Keratinocyte (primary cell): ENCODE results near the gene CAMP. TPM values are rescaled to one million over a fixed set of nuclear protein-coding genes. Genes with fewer than 3 reads are reported as not detected.

Source experiments
- DNase-seq: peaks from one replicate; pipeline ENCODE4 v3.0.0-alpha.2; 2011; ENCODE audit warnings: low read depth, missing footprints, low spot score
- FAIRE-seq: peaks from 2 replicates; lab custom pipeline; 2011; peaks lifted over from hg19 to GRCh38; lab: Jason Lieb, UNC
- H2AFZ ChIP-seq: 2 replicates; pipeline ENCODE4 v1.6.0; 2012; ENCODE audit warnings: low read length, control low read depth, inconsistent platforms; ENCODE audit not compliant: control insufficient read depth
- H3K27ac ChIP-seq: 2 replicates; pipeline ENCODE4 v1.5.1; 2011; ENCODE audit warnings: low read length; ENCODE audit not compliant: control insufficient read depth, insufficient read depth
- H3K27me3 ChIP-seq: 3 replicates; pipeline ENCODE4 v1.6.0; 2011; ENCODE audit warnings: low read length; ENCODE audit not compliant: control insufficient read depth, insufficient read depth; ENCODE audit errors: extremely low read depth
- H3K36me3 ChIP-seq, 2 experiments: 2 replicates in 1 of 2; 3 replicates in 1 of 2; pipeline ENCODE4 v1.5.1; 2011; ENCODE audit warnings: low read length in 2 of 2, mild to moderate bottlenecking in 1 of 2; ENCODE audit not compliant: control insufficient read depth in 2 of 2, insufficient read depth in 2 of 2; ENCODE audit errors: extremely low read depth in 1 of 2
- H3K4me1 ChIP-seq: 3 replicates; pipeline ENCODE4 v1.5.1; 2011; ENCODE audit warnings: low read length; ENCODE audit not compliant: control insufficient read depth, insufficient read depth; ENCODE audit errors: extremely low read depth
- H3K4me2 ChIP-seq: 3 replicates; pipeline ENCODE4 v1.6.0; 2011; ENCODE audit warnings: low read depth, low read length; ENCODE audit not compliant: control insufficient read depth, insufficient read depth; ENCODE audit errors: extremely low read depth
- H3K4me3 ChIP-seq, 3 experiments: fragments of 200-600 bp in 1 of 3; sonication (generic) in 1 of 3; 2 replicates in 2 of 3; 3 replicates in 1 of 3; pipeline ENCODE4 v1.5.1; 2011 to 2016; ENCODE audit warnings: low read length in 3 of 3, mild to moderate bottlenecking in 3 of 3, control low read depth in 2 of 3, inconsistent platforms in 1 of 3, low read depth in 1 of 3, mixed read lengths in 1 of 3, mixed run types in 1 of 3, moderate library complexity in 1 of 3; ENCODE audit not compliant: control insufficient read depth in 2 of 3, insufficient read depth in 2 of 3; ENCODE audit errors: extremely low read depth in 1 of 3
- H3K79me2 ChIP-seq: 2 replicates; pipeline ENCODE4 v1.6.0; 2012; ENCODE audit warnings: low read length; ENCODE audit not compliant: control insufficient read depth, insufficient read depth
- H3K9ac ChIP-seq: 3 replicates; pipeline ENCODE4 v1.6.0; 2011; ENCODE audit warnings: low read length; ENCODE audit not compliant: control insufficient read depth, insufficient read depth; ENCODE audit errors: extremely low read depth
- H3K9me1 ChIP-seq: 3 replicates; pipeline ENCODE4 v1.6.0; 2011; ENCODE audit warnings: low read length; ENCODE audit not compliant: control insufficient read depth, insufficient read depth; ENCODE audit errors: extremely low read depth
- H3K9me3 ChIP-seq: 2 replicates; pipeline ENCODE4 v1.5.1; 2012; ENCODE audit warnings: low read depth, low read length; ENCODE audit not compliant: control insufficient read depth
- H4K20me1 ChIP-seq: 3 replicates; pipeline ENCODE4 v1.6.0; 2011; ENCODE audit warnings: low read length; ENCODE audit not compliant: control insufficient read depth, insufficient read depth; ENCODE audit errors: extremely low read depth
- EZH2 ChIP-seq: IDR thresholded peaks from one replicate; pipeline ENCODE4 v1.6.1; 2012; ENCODE audit warnings: inconsistent platforms, mild to moderate bottlenecking, low read length, moderate library complexity
- dilution Hi-C: fragments of 300-500 bp; cut with MboI; formaldehyde crosslinking; loops from one replicate; pipeline ENCODE4 v1.7.0; 2020; ENCODE audit warnings: low sequenced_read_pairs; ENCODE audit not compliant: extremely low pct_ligation_motif_present
- polyA plus RNA-seq, 5 experiments: library from polyadenylated mRNA; depleted of rRNA in 3 of 5; stranded (reverse) in 3 of 5; stranded (forward) in 1 of 5; unstranded in 1 of 5; fragments of >200 nt; gene quantifications; 1 replicate in 1 of 5; 2 replicates in 3 of 5; 3 replicates in 1 of 5; pipeline versions ENCODE4 v1.2.1 to v1.2.3, GENCODE V29; 2011 to 2012; ENCODE audit warnings: missing spikeins in 2 of 5, low read depth in 1 of 5, low replicate concordance in 1 of 5
- TF ChIP-seq, protein P1 (sequence below), 3 experiments: IDR thresholded peaks in 1 of 3; conservative IDR thresholded peaks in 1 of 3; optimal IDR thresholded peaks in 1 of 3; 2 replicates in 2 of 3; 3 replicates in 1 of 3; pipeline versions ENCODE3 to v1.5.1; 2011; ENCODE audit warnings: low read length in 3 of 3, mild to moderate bottlenecking in 3 of 3, moderate library complexity in 2 of 3, control low read depth in 1 of 3, inconsistent platforms in 1 of 3; ENCODE audit not compliant: insufficient read depth in 2 of 3; ENCODE audit errors: extremely low read depth in 1 of 3

The CAMP gene
- polyA plus RNA-seq, 1 donor (not counting 4 experiments of a cell fraction or from before 2014, with no cell fraction given): 0.66 TPM

DNA sequence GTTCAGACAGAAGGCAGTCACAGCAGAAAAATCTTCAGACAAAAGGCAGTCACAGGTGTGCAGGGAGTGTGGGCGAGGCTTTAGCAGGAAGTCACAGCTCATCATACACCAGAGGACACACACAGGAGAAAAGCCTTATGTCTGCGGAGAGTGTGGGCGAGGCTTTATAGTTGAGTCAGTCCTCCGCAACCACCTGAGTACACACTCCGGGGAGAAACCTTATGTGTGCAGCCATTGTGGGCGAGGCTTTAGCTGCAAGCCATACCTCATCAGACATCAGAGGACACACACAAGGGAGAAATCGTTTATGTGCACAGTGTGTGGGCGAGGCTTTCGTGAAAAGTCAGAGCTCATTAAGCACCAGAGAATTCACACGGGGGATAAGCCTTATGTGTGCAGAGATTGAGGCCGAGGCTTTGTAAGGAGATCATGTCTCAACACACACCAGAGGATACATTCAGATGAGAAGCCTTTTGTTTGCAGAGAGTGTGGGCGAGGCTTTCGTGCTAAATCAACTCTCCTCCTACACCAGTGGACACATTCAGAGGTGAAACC lies 45.2 kb downstream of the CAMP start:
- Histone ChIP-seq H3K4me2 (peak overlapping the region; percentile 89), H3K9me3 (no peaks in the 10 kb centered on the region), H3K4me3 (peak overlapping the region in 2 of 3 experiments; percentile 22 to 60), H3K79me2 (no peaks in the 10 kb centered on the region), H3K36me3 (peaks cover 0 to 13% of the 10 kb centered on the region in 2 experiments), H3K4me1 (peaks cover 35% of the 10 kb centered on the region), H2AFZ (peak overlapping the region; percentile 59), H3K9ac (peak overlapping the region; percentile 82), H3K27me3 (no peaks in the 10 kb centered on the region), H3K9me1 (no peaks in the 10 kb centered on the region), H3K27ac (peak overlapping the region; percentile 97), H4K20me1 (no peaks in the 10 kb centered on the region)
- dilution Hi-C loops: loop anchor here (25.0 kb wide), 1 partner anchor 169 kb away; the partner anchor contains the start of genes ATRIP, CCDC51, PLXNB1 and TMA7
- DNase-seq (peak; percentile 95), FAIRE-seq (peak; percentile 100)
- TF ChIP-seq, protein P1, sequence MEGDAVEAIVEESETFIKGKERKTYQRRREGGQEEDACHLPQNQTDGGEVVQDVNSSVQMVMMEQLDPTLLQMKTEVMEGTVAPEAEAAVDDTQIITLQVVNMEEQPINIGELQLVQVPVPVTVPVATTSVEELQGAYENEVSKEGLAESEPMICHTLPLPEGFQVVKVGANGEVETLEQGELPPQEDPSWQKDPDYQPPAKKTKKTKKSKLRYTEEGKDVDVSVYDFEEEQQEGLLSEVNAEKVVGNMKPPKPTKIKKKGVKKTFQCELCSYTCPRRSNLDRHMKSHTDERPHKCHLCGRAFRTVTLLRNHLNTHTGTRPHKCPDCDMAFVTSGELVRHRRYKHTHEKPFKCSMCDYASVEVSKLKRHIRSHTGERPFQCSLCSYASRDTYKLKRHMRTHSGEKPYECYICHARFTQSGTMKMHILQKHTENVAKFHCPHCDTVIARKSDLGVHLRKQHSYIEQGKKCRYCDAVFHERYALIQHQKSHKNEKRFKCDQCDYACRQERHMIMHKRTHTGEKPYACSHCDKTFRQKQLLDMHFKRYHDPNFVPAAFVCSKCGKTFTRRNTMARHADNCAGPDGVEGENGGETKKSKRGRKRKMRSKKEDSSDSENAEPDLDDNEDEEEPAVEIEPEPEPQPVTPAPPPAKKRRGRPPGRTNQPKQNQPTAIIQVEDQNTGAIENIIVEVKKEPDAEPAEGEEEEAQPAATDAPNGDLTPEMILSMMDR (optimal IDR thresholded peaks at IDR 0.05 in 1 of 3, IDR thresholded peaks at IDR 0.05 in 1 of 3, conservative IDR thresholded peaks at IDR 0.05 in 1 of 3; ENCODE audit: extremely low read depth in 1 of 3, insufficient read depth in 2 of 3, low read length in 3 of 3): peak in 1 of 3 experiments; percentile 16
- no peak for TF ChIP-seq EZH2

DNA sequence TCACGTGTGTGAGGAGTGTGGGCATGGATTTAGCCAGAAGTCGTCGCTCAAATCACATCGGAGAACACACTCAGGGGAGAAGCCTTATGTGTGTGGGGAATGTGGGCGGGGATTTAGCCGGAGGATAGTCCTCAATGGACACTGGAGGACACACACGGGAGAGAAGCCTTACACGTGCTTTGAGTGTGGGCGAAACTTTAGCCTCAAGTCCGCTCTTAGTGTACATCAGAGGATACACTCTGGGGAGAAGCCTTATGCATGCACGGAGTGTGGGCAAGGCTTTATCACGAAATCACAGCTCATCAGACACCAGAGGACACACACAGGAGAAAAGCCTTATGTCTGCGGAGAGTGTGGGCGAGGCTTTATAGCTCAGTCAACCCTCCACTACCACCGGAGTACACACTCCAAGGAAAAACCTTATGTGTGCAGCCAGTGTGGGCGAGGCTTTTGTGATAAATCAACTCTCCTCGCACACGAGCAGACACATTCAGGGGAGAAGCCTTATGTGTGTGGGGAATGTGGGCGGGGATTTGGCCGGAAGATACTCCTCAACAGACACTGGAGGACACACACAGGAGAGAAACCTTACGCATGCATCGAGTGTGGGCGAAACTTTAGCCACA lies 45.8 kb downstream of the CAMP start:
- TF ChIP-seq, protein P1 (optimal IDR thresholded peaks at IDR 0.05 in 1 of 3, IDR thresholded peaks at IDR 0.05 in 1 of 3, conservative IDR thresholded peaks at IDR 0.05 in 1 of 3; ENCODE audit: extremely low read depth in 1 of 3, insufficient read depth in 2 of 3, low read length in 3 of 3): peak in 1 of 3 experiments; percentile 7
- TF ChIP-seq EZH2: no peak
- peak overlapping the region; percentile 89 for H3K4me2 ChIP-seq
- H2AFZ ChIP-seq: peak overlapping the region; percentile 63
- H3K27ac ChIP-seq: peak overlapping the region; percentile 97
- H3K4me3 ChIP-seq: peak overlapping the region in 2 of 3 experiments; percentile 22 to 60
- no peaks in the 10 kb centered on the region for H3K27me3 ChIP-seq
- peaks cover 35% of the 10 kb centered on the region for H3K4me1 ChIP-seq
- dilution Hi-C loops: loop anchor here (25.0 kb wide), 1 partner anchor 168 kb away; the partner anchor contains the start of genes ATRIP, CCDC51, PLXNB1 and TMA7
- H3K36me3 ChIP-seq: peaks cover 0 to 13% of the 10 kb centered on the region in 2 experiments
- no peak for DNase-seq
- H4K20me1 ChIP-seq: no peaks in the 10 kb centered on the region
- no peak for FAIRE-seq
- H3K9me1 ChIP-seq: no peaks in the 10 kb centered on the region
- peak overlapping the region; percentile 82 for H3K9ac ChIP-seq
- no peaks in the 10 kb centered on the region for H3K9me3 ChIP-seq
- H3K79me2 ChIP-seq: no peaks in the 10 kb centered on the region
